ENCODE measurements around the gene ZEB2. TPM values are rescaled to one million over a fixed set of nuclear protein-coding genes. Genes with fewer than 3 reads are reported as not detected.

ZEB2 gene
- total and polyA plus RNA-seq, 2 of the 13 experiments (the other 11 are each of a cell fraction or from before 2014, with no cell fraction given), result 0.07 TPM; not detected in 1

DNA sequence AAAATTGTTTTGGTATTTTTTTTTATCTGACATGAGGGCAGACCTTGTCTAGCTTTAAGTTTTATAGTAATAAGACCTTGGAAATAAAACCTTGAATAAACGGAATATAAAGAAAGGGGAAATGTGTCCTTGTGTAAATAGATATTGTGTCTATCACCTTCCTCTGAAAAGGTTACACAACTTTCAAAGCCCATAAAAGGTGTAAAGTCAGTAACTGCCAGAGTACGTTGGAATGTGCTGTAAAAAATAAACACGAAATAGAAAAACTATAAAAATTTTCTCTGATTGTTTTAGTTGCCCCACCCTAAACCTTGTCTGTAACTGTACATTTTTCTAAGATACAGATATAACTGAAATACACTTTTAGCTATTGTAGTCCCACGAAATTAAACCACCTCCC is 82.3 kb downstream of the ZEB2 start (continued):
- TF ChIP-seq, protein P1, sequence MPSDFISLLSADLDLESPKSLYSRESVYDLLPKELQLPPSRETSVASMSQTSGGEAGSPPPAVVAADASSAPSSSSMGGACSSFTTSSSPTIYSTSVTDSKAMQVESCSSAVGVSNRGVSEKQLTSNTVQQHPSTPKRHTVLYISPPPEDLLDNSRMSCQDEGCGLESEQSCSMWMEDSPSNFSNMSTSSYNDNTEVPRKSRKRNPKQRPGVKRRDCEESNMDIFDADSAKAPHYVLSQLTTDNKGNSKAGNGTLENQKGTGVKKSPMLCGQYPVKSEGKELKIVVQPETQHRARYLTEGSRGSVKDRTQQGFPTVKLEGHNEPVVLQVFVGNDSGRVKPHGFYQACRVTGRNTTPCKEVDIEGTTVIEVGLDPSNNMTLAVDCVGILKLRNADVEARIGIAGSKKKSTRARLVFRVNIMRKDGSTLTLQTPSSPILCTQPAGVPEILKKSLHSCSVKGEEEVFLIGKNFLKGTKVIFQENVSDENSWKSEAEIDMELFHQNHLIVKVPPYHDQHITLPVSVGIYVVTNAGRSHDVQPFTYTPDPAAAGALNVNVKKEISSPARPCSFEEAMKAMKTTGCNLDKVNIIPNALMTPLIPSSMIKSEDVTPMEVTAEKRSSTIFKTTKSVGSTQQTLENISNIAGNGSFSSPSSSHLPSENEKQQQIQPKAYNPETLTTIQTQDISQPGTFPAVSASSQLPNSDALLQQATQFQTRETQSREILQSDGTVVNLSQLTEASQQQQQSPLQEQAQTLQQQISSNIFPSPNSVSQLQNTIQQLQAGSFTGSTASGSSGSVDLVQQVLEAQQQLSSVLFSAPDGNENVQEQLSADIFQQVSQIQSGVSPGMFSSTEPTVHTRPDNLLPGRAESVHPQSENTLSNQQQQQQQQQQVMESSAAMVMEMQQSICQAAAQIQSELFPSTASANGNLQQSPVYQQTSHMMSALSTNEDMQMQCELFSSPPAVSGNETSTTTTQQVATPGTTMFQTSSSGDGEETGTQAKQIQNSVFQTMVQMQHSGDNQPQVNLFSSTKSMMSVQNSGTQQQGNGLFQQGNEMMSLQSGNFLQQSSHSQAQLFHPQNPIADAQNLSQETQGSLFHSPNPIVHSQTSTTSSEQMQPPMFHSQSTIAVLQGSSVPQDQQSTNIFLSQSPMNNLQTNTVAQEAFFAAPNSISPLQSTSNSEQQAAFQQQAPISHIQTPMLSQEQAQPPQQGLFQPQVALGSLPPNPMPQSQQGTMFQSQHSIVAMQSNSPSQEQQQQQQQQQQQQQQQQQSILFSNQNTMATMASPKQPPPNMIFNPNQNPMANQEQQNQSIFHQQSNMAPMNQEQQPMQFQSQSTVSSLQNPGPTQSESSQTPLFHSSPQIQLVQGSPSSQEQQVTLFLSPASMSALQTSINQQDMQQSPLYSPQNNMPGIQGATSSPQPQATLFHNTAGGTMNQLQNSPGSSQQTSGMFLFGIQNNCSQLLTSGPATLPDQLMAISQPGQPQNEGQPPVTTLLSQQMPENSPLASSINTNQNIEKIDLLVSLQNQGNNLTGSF (CRISPR knock-in tag; IDR thresholded peaks at IDR 0.05), result no peak
- TF ChIP-seq, protein P2, sequence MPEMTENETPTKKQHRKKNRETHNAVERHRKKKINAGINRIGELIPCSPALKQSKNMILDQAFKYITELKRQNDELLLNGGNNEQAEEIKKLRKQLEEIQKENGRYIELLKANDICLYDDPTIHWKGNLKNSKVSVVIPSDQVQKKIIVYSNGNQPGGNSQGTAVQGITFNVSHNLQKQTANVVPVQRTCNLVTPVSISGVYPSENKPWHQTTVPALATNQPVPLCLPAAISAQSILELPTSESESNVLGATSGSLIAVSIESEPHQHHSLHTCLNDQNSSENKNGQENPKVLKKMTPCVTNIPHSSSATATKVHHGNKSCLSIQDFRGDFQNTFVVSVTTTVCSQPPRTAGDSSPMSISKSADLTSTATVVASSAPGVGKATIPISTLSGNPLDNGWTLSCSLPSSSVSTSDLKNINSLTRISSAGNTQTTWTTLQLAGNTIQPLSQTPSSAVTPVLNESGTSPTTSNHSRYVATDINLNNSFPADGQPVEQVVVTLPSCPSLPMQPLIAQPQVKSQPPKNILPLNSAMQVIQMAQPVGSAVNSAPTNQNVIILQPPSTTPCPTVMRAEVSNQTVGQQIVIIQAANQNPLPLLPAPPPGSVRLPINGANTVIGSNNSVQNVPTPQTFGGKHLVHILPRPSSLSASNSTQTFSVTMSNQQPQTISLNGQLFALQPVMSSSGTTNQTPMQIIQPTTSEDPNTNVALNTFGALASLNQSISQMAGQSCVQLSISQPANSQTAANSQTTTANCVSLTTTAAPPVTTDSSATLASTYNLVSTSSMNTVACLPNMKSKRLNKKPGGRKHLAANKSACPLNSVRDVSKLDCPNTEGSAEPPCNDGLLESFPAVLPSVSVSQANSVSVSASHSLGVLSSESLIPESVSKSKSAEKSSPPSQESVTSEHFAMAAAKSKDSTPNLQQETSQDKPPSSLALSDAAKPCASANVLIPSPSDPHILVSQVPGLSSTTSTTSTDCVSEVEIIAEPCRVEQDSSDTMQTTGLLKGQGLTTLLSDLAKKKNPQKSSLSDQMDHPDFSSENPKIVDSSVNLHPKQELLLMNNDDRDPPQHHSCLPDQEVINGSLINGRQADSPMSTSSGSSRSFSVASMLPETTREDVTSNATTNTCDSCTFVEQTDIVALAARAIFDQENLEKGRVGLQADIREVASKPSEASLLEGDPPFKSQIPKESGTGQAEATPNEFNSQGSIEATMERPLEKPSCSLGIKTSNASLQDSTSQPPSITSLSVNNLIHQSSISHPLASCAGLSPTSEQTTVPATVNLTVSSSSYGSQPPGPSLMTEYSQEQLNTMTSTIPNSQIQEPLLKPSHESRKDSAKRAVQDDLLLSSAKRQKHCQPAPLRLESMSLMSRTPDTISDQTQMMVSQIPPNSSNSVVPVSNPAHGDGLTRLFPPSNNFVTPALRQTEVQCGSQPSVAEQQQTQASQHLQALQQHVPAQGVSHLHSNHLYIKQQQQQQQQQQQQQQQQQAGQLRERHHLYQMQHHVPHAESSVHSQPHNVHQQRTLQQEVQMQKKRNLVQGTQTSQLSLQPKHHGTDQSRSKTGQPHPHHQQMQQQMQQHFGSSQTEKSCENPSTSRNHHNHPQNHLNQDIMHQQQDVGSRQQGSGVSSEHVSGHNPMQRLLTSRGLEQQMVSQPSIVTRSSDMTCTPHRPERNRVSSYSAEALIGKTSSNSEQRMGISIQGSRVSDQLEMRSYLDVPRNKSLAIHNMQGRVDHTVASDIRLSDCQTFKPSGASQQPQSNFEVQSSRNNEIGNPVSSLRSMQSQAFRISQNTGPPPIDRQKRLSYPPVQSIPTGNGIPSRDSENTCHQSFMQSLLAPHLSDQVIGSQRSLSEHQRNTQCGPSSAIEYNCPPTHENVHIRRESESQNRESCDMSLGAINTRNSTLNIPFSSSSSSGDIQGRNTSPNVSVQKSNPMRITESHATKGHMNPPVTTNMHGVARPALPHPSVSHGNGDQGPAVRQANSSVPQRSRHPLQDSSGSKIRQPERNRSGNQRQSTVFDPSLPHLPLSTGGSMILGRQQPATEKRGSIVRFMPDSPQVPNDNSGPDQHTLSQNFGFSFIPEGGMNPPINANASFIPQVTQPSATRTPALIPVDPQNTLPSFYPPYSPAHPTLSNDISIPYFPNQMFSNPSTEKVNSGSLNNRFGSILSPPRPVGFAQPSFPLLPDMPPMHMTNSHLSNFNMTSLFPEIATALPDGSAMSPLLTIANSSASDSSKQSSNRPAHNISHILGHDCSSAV (CRISPR knock-in tag; IDR thresholded peaks at IDR 0.05; ENCODE audit: borderline replicate concordance), result no peak
- TF ChIP-seq ZNF17 (CRISPR knock-in tag; IDR thresholded peaks at IDR 0.05), result no peak
- no peak for TF ChIP-seq ZNF556 (CRISPR knock-in tag; IDR thresholded peaks at IDR 0.05; ENCODE audit: borderline replicate concordance)
- no peak for TF ChIP-seq SIX1 (CRISPR knock-in tag; IDR thresholded peaks at IDR 0.05; ENCODE audit: borderline replicate concordance)
- no peak for TF ChIP-seq ZNF772 (CRISPR knock-in tag; IDR thresholded peaks at IDR 0.05)
- TF ChIP-seq ZNF235 (CRISPR knock-in tag; IDR thresholded peaks at IDR 0.05; ENCODE audit: borderline replicate concordance), result no peak
- TF ChIP-seq YEATS2 (CRISPR knock-in tag; IDR thresholded peaks at IDR 0.05; ENCODE audit: borderline replicate concordance), result no peak
- TF ChIP-seq JUNB (CRISPR knock-in tag; IDR thresholded peaks at IDR 0.05; ENCODE audit: borderline replicate concordance), result no peak
- no peak for TF ChIP-seq KAT2B (IDR thresholded peaks at IDR 0.05; ENCODE audit: borderline replicate concordance, low read depth, low read length)

All from HepG2 (cell line).